ENCODE results near the gene BCL6.

DNA sequence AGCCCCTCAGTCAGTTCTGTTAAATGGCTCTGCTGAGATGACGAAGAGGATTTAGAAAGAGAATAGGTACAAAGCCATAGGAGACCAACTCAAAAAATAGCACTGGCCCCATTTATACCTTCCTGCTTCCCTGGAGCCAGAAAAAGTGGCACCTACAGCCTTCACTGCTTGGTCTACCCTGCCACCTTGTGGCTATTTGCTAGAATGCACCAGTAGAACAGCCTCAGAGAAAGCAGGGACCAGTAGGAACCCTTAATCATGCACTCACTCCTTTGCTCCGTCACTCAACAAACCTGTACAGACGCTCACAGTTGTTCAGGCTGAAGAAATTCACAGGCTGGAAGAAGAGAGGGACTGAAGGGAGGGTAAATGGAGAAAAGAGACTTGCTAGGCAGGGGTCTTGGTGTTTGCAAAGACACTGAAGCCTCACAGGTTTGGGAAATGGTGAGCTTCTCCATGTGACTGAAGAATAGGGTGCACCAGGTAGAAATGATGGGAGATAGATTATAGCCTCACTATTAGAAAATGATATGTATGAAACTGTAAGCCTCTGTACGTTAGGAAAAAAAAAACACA is 30.8 kb downstream of the BCL6 start:
- TF ChIP-seq SUZ12 (IDR thresholded peaks at IDR 0.05), result no peak
- no peak for TF ChIP-seq NFRKB (IDR thresholded peaks at IDR 0.05)
- TF ChIP-seq ARNT (IDR thresholded peaks at IDR 0.05), result no peak
- TF ChIP-seq FOXA1 (IDR thresholded peaks at IDR 0.05), result no peak
- no peak for TF ChIP-seq SP1 (IDR thresholded peaks at IDR 0.05)
- TF ChIP-seq BHLHE40 (IDR thresholded peaks at IDR 0.05; ENCODE audit: borderline replicate concordance), result no peak
- TF ChIP-seq, protein P1, sequence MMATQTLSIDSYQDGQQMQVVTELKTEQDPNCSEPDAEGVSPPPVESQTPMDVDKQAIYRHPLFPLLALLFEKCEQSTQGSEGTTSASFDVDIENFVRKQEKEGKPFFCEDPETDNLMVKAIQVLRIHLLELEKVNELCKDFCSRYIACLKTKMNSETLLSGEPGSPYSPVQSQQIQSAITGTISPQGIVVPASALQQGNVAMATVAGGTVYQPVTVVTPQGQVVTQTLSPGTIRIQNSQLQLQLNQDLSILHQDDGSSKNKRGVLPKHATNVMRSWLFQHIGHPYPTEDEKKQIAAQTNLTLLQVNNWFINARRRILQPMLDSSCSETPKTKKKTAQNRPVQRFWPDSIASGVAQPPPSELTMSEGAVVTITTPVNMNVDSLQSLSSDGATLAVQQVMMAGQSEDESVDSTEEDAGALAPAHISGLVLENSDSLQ (IDR thresholded peaks at IDR 0.05), result no peak
